Astrocyte of the cerebellum (primary cell): ENCODE data around the gene RCBTB1.

Experiments used
- DNase-seq: peaks from one replicate; pipeline ENCODE4 v3.0.0-alpha.2; 2011; ENCODE audit warnings: low read depth
- H3K4me3 ChIP-seq: 2 replicates; pipeline ENCODE4 v1.5.1; 2011; ENCODE audit warnings: mild to moderate bottlenecking, low read depth, low read length, moderate library complexity
- in situ Hi-C: cut with HindIII; loops from 2 replicates; pipeline ENCODE4 v1.10.0; 2017; ENCODE audit warnings: low sequenced_read_pairs
- TF ChIP-seq, protein P1 (sequence below): IDR thresholded peaks from 2 replicates; pipeline ENCODE4 v1.5.1; 2012; ENCODE audit warnings: low read length, low read depth, moderate library complexity, mild to moderate bottlenecking; ENCODE audit errors: missing control alignments

RCBTB1 gene

DNA sequence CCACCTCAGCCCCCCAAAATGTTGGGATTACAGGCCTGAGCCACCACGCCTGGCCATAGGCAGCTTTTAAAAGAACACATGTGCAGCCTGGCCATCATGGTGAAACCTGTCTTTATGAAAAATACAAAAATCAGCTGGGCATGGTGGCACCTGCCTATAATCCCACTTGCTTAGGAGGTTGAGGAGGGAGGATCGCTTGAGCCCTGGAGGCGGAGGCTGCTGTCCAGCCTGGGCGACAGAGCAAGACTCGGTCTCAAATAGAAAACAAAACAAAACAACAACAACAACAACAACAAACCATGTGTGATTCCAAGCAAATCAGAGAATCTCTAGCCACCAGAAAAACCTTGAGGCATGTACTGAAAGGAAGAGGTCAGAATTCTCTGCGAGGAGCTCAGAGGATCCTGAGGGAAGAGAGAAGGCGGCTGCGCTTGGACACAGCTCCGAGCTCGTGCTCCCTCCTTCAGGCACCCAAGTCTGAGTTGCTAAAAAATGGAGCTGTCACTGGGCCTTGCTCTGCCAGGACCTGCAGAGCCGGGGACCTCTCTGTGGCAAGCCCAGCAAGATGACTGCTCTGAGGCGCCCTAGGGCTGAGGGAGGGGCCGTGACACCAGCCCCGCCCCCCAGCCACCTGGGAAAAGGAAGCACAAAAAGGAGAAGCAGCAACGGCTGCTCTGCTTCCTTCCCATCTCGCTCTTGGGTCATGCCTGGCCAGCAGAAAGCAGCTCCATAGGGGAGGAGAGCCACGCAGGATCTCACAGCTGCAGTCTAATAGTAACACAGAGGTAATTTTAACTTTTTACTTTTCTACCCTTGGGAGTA lies 42.7 kb upstream of the RCBTB1 start, which contains the start of gene ARL11:
Gene ARL11, plus strand, starts transcription at position 677 of the 822 bp plus-strand sequence. CDS start 1,941 bp downstream, outside the sequence.
- TF ChIP-seq, protein P1, sequence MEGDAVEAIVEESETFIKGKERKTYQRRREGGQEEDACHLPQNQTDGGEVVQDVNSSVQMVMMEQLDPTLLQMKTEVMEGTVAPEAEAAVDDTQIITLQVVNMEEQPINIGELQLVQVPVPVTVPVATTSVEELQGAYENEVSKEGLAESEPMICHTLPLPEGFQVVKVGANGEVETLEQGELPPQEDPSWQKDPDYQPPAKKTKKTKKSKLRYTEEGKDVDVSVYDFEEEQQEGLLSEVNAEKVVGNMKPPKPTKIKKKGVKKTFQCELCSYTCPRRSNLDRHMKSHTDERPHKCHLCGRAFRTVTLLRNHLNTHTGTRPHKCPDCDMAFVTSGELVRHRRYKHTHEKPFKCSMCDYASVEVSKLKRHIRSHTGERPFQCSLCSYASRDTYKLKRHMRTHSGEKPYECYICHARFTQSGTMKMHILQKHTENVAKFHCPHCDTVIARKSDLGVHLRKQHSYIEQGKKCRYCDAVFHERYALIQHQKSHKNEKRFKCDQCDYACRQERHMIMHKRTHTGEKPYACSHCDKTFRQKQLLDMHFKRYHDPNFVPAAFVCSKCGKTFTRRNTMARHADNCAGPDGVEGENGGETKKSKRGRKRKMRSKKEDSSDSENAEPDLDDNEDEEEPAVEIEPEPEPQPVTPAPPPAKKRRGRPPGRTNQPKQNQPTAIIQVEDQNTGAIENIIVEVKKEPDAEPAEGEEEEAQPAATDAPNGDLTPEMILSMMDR = no peak
- H3K4me3 ChIP-seq = no peak within 1 kb of the TSS

DNA sequence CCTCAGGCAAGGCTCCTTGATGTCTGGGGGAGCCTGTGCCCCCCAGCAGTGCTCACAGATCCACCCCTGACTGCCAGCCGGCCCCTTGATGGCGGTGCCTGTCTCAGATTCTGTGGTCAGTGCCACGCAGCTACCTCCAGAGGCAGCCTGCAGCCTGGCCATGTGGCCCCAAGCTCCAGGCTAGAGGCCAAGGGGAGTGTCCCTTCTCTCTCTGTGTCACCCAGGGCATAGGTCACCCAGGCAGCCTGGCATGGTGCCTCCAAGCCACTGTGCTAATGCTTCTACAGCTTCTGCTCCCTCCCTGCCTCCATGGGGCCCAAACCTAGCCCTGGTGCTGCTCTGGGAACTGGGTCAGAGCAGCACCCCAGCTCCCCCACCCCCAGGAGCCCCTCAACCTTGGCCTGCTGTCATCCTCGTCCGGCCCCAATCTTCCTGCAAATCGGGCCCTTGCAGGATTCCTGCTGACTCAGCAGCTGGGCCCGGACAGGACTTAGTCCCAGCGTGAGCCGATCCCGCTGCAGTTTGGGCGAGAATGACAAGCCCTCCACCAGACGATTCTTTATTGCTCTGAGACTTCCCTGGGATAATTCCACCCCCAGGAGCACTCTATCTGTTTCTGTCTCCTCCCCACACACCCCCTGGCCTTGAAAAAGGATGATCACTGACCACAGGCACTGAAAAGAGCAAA lies 40.2 kb upstream of the RCBTB1 start:
- H3K4me3 ChIP-seq = no peak overlapping the region
- in situ Hi-C loops = no loop called here
- no peak for DNase-seq
- TF ChIP-seq, protein P1 = no peak

More for the DNA sequence above, 42.7 kb upstream of the RCBTB1 start, which contains the start of gene ARL11:
- no peak for DNase-seq
- in situ Hi-C loops = no loop called here

DNA sequence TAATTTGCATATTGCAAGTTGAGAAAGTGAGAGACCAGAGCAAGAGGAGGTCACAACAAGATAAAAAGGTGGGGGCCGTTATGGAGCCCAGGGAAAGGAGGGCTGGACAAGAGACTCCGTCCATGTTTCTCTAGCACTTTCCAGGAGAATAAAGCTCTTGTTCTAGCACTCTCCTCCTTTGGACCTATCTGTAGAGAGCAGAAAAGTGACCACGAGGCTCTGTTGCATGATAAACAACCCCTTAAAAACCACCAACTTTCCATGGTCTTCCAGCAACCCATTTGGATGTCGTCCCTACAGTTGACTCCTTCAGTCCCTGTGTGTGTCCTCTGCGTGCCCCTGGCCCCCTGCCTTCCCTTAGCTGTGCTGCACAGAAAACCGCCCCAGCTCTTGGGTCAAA lies 38.9 kb upstream of the RCBTB1 start:
- no peak for DNase-seq
- no peak overlapping the region for H3K4me3 ChIP-seq
- in situ Hi-C loops = no loop called here
- TF ChIP-seq, protein P1 = no peak

DNA sequence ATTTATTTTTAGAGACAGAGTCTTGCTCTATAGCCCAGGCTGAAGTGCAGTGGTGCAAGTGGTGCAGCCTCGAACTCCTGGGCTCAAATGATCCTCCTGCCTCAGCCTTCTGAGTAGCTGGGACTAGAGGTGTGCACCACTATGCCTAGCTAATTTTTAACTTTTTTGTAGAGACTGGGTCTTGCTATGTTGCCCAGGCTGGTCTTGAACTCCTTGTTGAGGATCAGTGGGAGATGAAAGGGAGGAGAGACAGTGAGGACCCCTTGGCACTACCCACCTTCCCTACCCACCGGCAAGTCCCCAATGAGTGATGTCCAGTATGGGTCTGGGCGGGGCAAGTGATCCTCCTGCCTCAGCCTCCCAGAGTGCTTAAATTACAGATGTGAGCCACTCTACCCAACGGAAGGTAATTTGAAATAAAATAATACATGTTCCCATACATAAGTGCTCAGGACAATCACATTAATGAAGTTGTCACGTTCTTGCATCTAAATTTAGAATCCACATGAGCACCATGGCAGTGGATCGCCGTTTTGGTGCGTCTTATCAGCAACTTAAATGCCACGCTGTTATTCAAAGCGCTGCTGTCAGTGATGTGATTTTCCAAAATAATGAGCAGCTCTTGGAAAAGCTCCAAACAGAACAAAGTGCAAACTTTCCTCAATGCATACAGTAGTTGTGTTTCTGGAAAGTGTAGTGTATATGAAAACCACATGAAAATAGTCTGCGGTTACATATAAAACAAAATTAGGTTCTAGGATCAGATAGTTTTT lies 37.0 kb upstream of the RCBTB1 start:
- TF ChIP-seq, protein P1 = no peak
- in situ Hi-C loops = no loop called here
- DNase-seq = no peak
- no peak overlapping the region for H3K4me3 ChIP-seq

DNA sequence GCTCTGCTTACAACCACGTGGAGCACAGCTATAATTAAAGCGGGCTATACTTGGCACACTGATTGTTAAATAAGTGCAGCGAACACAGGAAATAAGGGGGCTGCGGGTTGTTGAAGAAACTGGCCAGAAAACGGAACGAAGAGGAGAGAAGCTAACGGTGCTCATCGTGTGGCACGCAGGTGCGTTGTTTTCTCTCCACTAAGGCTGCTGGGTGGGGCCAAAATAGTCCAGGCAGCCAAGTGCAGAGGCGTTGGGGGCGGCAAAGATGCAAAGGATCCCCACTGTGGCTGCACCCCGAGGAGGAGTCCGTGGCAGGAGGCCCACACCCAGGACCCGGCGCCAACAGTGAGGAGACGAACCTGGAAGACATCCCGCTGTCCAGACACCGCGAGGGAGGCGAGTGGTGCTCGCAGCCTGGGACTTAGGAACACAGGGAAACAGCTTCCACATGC lies 34.8 kb upstream of the RCBTB1 start:
- H3K4me3 ChIP-seq = no peak overlapping the region
- TF ChIP-seq, protein P1 = no peak
- in situ Hi-C loops = no loop called here
- no peak for DNase-seq

DNA sequence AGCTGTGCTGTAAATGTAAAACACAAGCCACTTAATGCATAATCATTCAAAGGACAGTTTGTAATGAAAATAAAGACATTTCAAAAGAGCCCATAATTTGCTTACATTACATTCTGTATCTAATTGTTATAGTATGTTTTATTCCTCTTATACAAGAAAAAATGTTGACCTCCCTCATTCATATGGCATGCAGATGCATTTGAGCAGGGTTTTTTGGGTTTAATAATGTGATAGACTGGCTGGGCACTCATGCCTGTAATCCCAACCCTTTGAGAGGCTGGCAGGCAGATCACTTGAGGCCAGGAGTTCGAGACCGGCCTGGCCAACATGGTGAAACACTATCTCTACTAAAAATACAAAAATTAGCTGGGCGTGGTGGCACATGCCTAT lies 31.3 kb upstream of the RCBTB1 start:
- H3K4me3 ChIP-seq = no peak overlapping the region
- no peak for DNase-seq
- in situ Hi-C loops = no loop called here
- TF ChIP-seq, protein P1 = no peak
